GM04503 (cell line): ENCODE measurements around the gene PAX2.
A peak's percentile ranks its signal among the peaks of the same experiment; 100 is the strongest.
"Not testable (repeated sequence)": the region's sequence is repeated elsewhere in the genome, so short reads cannot be mapped to it uniquely, and the experiment has no call there.

Source experiments
- DNase-seq: peaks from one replicate; pipeline ENCODE4 v3.0.0-alpha.2; 2012; ENCODE audit warnings: low read depth

Gene PAX2

DNA sequence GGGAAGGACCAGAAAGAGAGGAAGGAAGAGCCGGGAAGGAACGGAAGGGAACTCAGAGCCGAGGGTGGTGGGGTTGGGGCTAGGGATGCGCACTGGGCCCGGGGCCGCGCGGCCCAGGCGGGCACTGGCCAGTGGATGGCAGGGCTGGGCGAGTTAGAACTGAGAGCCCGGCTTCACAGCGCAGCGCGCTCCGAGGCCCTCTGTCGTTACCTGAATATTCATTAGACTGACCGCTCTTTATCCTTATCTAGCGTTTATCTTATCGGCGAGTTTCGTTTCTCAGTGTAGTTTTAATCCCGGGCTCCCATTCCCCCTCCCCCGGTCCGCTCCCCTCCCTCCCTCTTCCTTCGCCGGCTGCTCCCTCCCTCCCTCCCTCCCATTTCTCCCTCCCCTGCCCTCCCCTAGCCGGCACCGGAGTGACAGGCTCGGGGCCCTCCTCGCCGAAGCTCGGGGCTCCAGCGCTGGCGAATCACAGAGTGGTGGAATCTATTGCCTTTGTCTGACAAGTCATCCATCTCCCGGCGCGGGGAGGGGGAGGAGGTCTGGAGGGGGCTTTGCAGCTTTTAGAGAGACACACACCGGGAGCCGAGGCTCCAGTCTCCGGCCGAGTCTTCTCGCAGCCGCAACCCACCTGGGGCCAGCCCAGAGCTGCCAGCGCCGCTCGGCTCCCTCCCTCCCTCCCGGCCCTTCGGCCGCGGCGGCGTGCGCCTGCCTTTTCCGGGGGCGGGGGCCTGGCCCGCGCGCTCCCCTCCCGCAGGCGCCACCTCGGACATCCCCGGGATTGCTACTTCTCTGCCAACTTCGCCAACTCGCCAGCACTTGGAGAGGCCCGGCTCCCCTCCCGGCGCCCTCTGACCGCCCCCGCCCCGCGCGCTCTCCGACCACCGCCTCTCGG lies at the start of gene PAX2:
TSS of gene PAX2 (plus strand) at position 596 of the 895 bp plus-strand sequence. CDS start 679 bp downstream, outside the sequence.
- no peak for DNase-seq

DNA sequence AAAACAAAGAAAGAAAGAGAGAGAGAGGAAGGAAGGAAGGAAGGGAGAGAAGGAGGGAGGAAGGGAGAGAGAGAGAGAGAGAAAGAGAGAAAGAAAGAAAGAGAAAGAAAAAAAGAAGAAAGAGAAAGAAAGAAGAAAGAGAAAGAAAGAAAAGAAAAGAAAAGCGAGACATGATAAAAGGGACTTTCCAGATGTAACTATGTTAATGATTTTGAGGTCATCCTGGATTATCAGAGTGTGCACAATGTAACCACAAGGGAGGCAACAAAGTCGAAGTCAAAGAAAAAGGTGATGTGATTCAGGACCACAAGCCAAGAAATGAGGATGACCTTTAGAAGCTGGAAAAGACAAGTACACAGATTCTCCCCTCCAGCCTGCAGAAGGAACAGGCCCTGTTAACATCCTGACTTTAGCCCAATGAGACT lies 48.9 kb upstream of the PAX2 start:
- no peak for DNase-seq

GRCh38 chr10:100697070-100697469 lies 48.3 kb upstream of the PAX2 start:
- peak; percentile 9 for DNase-seq

- DNase-seq, result no peak
Observed at GRCh38 chr10:100697631-100698030, 47.8 kb upstream of the PAX2 start.

DNA sequence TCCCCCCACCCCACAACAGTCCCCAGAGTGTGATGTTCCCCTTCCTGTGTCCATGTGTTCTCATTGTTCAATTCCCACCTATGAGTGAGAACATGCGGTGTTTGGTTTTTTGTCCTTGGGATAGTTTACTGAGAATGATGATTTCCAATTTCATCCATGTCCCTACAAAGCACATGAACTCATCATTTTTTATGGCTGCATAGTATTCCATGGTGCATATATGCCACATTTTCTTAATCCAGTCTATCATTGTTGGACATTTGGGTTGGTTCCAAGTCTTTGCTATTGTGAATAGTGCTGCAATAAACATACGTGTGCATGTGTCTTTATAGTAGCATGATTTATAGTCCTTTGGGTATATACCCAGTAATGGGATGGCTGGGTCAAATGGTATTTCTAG lies 43.7 kb upstream of the PAX2 start:
- not testable (repeated sequence) for DNase-seq

DNA sequence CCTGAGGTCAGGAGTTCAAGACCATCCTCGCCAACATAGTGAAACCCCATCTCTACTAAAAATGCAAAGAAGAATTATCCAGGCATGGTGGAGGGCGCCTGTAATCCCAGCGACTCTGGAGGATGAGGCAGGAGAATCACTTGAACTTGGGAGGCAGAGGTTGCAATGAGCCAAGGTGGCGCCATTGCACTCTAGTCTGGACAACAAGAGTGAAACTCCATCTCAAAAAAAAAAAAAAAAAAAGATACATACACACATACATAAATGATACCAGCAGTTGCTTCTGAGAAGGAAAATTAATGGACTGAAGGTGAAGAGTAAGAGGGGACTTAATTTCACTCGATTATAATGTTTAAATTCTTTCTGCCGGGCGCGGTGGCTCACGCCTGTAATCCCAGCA lies 40.2 kb upstream of the PAX2 start:
- no peak for DNase-seq

DNA sequence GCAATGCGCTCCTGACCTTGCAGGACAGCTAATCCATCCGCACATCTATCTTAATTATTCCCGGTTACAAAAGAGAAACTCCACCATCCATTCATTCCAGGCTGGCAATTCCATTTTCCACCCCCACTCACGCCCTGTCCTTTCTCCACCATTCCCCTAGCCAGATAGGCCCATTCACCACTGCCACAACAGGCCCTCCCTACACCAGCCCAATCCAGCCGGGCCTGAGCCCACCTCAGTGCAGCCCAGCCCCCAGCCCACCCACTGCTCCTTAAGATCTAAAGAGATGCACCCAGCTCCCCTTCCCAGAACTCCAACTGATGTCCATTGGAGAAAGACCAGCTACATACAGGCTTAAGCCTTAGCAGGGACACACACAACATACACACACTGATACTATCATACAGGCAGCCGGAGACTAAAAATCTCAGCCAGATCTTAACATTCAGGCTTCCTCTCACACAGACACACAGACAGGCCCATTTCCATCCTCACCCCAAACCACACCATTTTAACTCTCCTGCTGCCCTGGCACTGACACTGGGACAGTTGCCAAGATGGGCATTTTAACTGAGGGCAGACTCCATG lies 38.0 kb upstream of the PAX2 start:
- no peak for DNase-seq

DNA sequence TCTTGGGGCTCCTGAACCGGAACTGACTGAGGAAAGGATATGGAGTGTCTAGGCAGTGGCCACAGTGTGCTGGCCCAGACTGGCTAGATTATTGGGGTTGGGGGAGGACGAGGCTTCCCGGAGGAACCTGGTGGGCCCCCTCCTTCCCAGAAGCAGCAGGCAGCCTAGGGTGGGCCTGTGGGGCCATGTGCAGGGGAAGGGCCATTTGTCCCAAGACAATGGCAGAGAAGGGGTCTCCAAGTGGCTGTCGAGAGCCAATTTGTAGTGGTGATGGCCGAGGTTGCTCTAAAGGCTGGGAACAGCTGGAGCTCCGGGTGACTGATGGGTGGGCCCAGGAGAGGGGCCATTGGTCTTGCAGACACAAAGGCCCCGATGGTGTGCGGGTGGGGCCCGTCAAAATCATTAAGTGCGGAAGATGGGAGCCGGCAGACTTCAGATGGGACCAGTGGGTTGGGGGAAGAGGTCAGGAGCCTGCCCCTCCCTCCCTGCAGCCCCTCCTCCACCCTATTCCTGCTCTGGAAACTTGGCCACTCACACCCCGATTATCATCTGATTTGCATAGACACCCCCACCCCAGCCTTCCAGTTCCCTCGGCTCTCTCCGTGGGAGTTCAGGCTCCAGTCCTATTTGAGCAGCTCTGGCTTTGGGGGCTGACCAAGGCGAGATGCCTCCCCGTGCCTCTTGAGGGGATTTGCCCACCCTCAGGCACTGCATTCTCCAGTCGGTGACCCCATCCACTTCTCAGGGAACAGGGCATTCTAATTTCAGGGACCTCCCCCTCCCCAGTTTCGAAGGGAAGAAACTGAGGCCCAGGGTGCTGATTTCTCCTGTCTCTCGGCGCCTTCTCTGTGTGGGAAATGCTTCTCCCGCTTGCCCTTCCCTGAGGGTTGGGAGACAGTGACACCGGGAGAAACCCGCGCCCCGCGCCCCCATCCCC lies 36.0 kb upstream of the PAX2 start:
- DNase-seq, result no peak

DNA sequence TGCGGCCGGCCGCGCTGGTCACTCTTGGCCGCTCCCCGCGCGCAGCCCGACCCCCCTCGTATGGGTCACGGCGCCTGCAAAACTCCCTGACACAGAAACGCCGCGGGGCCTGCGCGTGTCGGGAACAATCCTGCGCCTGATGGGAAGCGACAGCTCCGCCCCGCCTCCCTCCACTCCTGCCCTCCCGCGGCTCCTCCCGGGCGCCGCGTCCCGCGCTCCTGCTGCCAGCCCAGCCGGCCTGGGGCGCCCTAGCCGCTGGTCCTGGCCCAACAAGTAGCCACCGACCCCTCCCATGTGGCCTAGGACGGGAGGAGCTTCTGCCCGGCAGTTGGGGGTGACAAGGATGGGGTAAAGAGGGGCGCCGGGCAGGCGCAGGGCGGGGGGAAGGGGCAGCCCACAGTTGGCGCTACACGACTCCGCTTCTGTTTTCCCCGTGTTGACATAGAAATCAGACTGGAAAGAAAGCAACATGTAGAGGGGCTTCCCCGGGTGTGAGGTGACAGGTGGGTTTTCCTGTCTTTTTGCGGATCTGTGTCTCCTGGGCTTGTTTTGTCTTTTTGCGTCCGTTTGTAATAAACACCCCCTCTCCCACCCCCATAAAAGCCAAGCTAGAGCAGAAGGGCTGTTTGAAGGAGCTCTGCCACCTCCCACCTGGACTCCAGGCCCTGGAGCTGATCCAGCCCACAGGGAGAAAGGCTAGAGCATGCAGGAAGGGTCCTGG lies 35.1 kb upstream of the PAX2 start:
- no peak for DNase-seq

GRCh38 chr10:100713049-100713858 lies 32.1 kb upstream of the PAX2 start:
- DNase-seq, result no peak

DNA sequence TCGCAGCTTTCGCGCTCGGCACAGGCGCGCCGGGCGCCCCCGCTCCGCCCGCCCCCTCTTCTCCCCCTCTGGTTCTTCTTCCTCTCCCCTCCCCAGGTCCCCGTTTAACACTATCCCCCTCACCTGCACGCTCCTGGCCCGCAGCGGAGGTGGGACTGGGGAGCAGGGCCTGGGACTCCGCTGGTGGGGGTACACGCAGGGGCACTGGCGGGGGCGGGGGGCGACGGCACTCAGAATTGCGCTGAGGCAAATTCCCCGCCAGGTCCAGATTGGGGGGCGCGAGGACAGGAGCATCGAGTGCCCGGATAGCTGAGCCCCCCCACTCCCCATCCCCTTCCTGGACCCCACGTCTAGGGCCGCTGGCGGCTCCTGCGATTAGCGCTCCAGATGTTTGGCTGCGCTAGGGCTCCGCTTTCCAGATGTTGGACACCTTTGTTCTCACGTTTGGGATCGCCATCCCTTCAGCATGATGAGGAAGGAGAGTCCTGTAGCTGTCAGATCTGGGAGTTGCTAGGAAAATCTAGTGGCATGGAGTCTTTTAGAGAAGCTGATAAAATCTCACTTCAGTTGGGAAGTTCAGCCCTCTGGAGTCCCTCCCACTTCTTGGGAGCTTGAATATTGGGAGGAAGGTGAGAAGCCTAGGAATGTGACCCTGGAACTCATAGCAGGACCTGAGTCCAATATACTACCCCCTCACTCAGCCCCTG lies 31.4 kb upstream of the PAX2 start:
- no peak for DNase-seq

GRCh38 chr10:100714566-100714950 lies 30.8 kb upstream of the PAX2 start:
- DNase-seq, result no peak

GRCh38 chr10:100715101-100715444 lies 30.3 kb upstream of the PAX2 start:
- DNase-seq, result no peak

DNA sequence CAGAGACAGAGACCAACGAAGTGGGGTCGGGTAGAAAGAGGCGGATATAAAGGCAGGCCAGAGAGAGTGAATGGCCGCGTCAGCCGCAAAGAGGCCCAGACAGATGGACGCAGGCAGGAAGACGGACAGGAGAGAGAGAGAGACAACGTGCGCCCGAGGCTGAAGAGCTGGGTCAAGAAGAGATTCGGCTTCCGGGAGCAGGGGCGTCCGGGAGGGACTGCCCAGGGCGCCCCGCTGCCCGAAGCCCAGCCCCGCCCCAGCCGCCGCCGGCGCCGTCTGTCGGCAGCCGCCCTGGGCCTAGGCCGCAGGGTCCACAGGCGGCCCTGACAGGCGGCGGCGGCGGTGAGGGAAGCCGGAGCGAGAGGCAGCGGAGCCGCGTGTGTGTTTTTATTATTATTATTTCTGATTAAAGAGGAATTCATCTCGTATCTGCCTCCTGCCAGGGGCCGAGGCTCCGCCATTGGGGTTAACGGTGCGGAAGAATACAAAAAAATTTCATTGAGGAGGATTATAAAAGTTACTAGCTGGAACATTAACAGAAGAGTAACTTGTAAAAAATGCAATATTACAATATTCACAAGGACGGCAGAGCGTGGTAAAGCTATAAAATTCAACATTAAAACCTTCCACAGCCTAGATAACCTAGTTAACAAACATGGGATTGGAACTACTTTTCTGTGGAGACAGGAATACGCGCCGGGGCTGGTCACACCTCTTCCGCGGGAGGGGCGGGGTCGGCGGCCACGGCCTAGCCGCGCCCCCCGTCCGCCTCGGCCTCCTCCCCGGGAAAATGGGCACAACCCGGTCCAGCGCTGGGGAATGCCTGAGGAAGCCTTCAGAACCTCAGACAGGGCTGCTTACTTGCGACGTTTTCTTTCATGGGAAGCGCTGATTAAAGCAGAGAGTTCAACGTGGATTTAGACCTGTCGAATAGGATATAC lies 29.7 kb upstream of the PAX2 start:
- no peak for DNase-seq

DNA sequence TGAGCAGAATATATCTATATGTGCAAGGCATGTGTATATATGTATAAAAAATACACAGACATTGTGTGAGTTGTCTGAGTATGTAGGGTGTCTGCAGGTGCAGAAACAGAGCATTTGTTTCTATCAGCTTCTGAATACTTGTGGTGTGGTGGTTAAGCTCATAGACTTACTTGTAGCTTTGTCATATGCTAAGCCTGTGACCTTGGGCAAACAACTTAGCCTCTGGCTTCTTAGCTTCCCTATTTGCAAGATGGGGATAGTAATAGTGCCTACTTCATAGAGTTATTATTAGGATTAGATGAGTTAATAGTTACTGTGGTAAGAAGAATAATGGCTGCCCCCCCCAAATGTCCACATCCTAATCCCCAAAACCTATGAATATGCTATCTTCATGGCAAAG lies 28.2 kb upstream of the PAX2 start:
- no peak for DNase-seq

- DNase-seq, result no peak
Observed at GRCh38 chr10:100718197-100718742, 27.1 kb upstream of the PAX2 start.

GRCh38 chr10:100723180-100723579 lies 22.2 kb upstream of the PAX2 start:
- DNase-seq, result no peak

- no peak for DNase-seq
Observed at GRCh38 chr10:100723770-100724530, 21.4 kb upstream of the PAX2 start.
